NCI-H1436 (cell line): ENCODE measurements around the gene CKLF.
A peak's percentile ranks its signal among the peaks of the same experiment; 100 is the strongest.
"Not testable (repeated sequence)": the region's sequence is repeated elsewhere in the genome, so short reads cannot be mapped to it uniquely, and the experiment has no call there.

ENCODE experiments used
- DNase-seq: peaks from one replicate; lab custom pipeline; 2025; lab: John Stamatoyannopoulos, UW

Gene CKLF

GRCh38 chr16:66596986-66597848 is 44.8 kb downstream of the CKLF start:
- no peak for DNase-seq

GRCh38 chr16:66598111-66598510 is 45.7 kb downstream of the CKLF start:
- no peak for DNase-seq

GRCh38 chr16:66599726-66600125 is 47.4 kb downstream of the CKLF start:
- no peak for DNase-seq

GRCh38 chr16:66600477-66600876 is 48.1 kb downstream of the CKLF start:
- DNase-seq = no peak

- DNase-seq = no peak
Observed at GRCh38 chr16:66601471-66601870, 49.1 kb downstream of the CKLF start.

- DNase-seq = peak; percentile 35
Observed at GRCh38 chr16:66603537-66604375, 51.4 kb downstream of the CKLF start.

GRCh38 chr16:66604376-66605176 is 52.2 kb downstream of the CKLF start, which contains the start of gene CMTM3:
Gene CMTM3, plus strand, starts transcription at chr16:66604704. Its CDS starts 102 bp downstream, at chr16:66604806.
- DNase-seq = peak; percentile 59

- DNase-seq = no peak
Observed at GRCh38 chr16:66605177-66605978, 53.0 kb downstream of the CKLF start.

- no peak for DNase-seq
Observed at GRCh38 chr16:66605979-66606751, 53.8 kb downstream of the CKLF start.

- DNase-seq = peak; percentile 47
Observed at GRCh38 chr16:66608241-66609138, 56.1 kb downstream of the CKLF start.

GRCh38 chr16:66609139-66609510 is 56.7 kb downstream of the CKLF start:
- DNase-seq = no peak

- no peak for DNase-seq
Observed at GRCh38 chr16:66610111-66610820, 57.9 kb downstream of the CKLF start.

- not testable (repeated sequence) for DNase-seq
Observed at GRCh38 chr16:66611911-66612310, 59.5 kb downstream of the CKLF start.

GRCh38 chr16:66612422-66612821 is 60.0 kb downstream of the CKLF start:
- no peak for DNase-seq

GRCh38 chr16:66614161-66614802 is 61.9 kb downstream of the CKLF start:
- no peak for DNase-seq
